AG09309 (cell line): ENCODE data around the gene PERM1.

Experiments
- DNase-seq: peaks from one replicate; pipeline ENCODE4 v3.0.0-alpha.2; 2010; ENCODE audit warnings: low read depth
- H3K4me3 ChIP-seq: 2 replicates; pipeline ENCODE4 v1.5.1; 2011; ENCODE audit warnings: mild to moderate bottlenecking, low read depth, low read length, moderate library complexity; ENCODE audit not compliant: control insufficient read depth
- CTCF ChIP-seq: IDR thresholded peaks from 2 replicates; pipeline ENCODE4 v1.5.1; 2011; ENCODE audit warnings: mild to moderate bottlenecking, low read depth, low read length, inconsistent platforms; ENCODE audit not compliant: insufficient read depth, control insufficient read depth; ENCODE audit errors: missing control alignments

The PERM1 gene

GRCh38 chr1:964691-965525, 17.0 kb downstream of the PERM1 start:
- DNase-seq = no peak
- H3K4me3 ChIP-seq = no peak overlapping the region
- TF ChIP-seq CTCF = no peak

- no peak overlapping the region for H3K4me3 ChIP-seq
- TF ChIP-seq CTCF = no peak
- DNase-seq = no peak
These were observed 18.0 kb downstream of the PERM1 start for GRCh38 chr1:963746-964525.

GRCh38 chr1:963301-963651, 18.6 kb downstream of the PERM1 start:
- no peak for TF ChIP-seq CTCF
- no peak for DNase-seq
- H3K4me3 ChIP-seq = no peak overlapping the region

GRCh38 chr1:962381-963300, 19.3 kb downstream of the PERM1 start:
- no peak for TF ChIP-seq CTCF
- no peak for DNase-seq
- H3K4me3 ChIP-seq = no peak overlapping the region

- peak overlapping the region; percentile 44 for H3K4me3 ChIP-seq
- no peak for DNase-seq
- TF ChIP-seq CTCF = no peak
These were observed 20.7 kb downstream of the PERM1 start for GRCh38 chr1:961132-961669.
